Measurements from ENCODE around the gene ANGPTL1.

Gene ANGPTL1

DNA sequence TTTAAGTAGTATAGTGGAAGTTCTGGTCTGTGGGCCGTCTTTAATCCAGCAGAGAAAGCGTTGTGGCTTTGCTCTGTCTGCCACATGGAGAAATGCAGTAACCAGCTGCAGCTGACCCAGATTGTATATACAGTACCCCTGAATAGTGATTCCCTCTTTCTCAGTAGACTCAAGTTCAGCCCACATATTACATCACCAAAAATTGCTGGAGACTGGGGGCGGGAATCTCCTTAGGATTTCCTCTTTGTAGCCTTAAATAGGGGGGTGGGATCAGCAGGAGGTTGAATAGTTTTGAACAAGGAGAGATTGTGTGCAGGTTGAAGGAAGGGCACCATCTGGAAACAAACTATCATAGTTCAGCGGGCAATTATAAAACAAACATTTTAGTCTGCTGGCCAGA is at the start of gene ANGPTL1:
TSS of gene ANGPTL1 (minus strand) at position 134 of the 400 bp plus-strand sequence. CDS start 5,301 bp downstream, outside the sequence.
- no peak for DNase-seq (ENCODE audit: low spot score)

DNA sequence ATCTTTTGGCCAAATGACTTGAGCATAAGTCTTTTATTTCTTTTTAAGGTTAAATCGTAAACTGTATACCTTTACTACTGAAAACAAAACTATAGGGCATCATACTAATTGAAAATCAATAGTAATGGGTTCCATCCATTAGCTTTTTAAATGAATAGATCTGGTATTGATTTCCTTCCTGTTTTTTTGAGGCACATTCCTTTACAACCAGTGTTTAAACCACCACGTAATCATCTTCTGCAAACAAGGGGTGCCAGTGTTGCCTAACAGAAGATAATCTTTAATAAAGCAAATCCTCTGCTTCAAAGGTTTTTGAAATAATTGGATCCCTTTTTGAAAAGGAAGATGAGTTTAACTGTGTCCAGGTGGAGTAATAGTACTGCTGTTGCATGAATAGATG is 48.7 kb upstream of the ANGPTL1 start:
- no peak for DNase-seq (ENCODE audit: low spot score)

DNA sequence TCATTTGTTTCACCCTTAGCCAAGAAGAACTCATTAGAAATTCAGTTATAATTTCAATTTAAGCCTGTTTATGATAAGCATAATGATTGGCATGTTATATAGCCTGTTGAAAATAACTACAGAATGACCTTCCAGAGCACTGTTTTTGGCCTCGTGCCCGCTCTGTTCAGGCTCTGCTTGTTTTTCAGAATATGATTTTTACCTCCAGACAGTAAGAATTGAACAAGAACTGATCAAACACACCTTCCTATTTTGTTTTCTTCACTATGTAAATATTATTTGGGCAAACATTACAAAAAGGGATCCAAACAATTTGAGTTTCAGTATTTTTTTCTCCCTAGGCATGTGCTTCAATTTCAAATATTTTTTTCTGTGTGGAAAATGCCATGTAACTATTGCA is 48.1 kb upstream of the ANGPTL1 start:
- DNase-seq (ENCODE audit: low spot score), result no peak

DNA sequence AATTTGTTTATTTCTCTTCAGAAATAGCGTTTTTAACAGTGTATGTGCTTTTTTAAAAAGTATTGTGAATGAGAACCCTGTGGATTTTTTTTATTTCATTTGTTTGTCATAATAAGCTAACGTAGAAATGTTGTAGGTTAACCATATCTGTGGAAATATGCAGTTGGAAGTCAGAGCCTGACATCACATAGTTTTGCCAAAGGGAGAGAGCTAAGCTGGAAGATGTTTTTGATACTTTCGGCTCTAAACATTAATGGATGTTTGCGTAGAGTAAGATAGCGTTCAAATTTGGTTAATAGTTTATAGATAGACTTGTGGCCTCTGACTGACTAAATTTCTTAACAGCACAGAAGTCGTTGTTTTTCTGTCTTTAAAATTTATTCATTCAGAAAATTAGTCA is 47.4 kb upstream of the ANGPTL1 start:
- DNase-seq (ENCODE audit: low spot score), result no peak

DNA sequence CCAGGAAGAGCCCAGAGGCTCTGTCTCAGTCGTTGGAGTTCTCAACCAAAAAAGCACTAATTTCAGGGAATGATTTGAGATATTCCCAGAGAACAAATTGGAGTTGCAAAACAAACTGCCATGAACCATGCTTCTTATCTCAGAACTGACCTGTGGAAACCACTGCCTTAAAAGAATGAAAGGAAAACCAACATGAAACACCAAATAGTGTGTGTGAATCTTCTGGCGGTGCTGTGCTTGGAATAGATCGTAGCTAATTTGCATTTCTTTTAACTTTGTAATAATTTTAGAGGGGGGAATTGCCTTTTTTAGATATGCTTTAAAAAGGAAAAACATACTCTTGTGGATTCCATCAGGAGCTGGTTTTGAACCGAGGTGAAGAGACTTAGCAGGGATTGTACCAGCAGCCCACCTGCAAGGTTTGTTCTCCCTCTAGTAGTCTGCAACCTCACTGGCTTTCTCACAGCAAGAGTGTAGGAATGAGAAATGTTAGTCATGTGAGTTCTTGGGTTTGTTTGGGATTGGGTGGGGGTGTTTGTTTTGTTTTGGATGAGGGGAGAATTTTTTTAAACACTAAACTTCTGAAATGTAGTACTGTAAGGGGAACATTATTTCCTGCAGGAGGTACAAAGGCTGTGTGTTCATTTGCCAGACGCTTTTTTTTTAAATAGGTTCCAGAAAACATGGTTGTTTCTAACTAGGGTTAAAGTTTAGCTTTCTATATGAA is 45.7 kb upstream of the ANGPTL1 start:
- DNase-seq (ENCODE audit: low spot score), result no peak

GRCh38 chr1:178912597-178912996 is 41.7 kb upstream of the ANGPTL1 start:
- DNase-seq (ENCODE audit: low spot score), result no peak

DNA sequence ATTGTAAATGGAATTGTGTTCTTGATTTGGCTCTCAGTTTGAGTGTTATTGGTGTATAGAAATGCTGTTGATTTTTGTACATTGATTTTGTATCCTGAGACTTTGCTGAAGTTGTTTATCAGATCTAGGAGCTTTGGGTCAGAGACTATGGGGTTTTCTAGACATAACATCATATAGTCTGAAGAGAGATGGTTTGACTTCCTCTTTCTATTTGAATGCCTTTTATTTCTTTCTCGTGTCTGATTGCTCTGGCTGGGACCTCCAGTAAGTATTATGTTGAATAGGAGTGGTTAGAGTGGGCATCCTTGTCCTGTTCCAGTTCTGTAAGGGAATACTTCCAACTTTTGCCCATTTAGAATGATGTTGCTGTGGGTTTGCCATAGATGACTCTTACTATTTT is 39.1 kb upstream of the ANGPTL1 start:
- no peak for DNase-seq (ENCODE audit: low spot score)

DNA sequence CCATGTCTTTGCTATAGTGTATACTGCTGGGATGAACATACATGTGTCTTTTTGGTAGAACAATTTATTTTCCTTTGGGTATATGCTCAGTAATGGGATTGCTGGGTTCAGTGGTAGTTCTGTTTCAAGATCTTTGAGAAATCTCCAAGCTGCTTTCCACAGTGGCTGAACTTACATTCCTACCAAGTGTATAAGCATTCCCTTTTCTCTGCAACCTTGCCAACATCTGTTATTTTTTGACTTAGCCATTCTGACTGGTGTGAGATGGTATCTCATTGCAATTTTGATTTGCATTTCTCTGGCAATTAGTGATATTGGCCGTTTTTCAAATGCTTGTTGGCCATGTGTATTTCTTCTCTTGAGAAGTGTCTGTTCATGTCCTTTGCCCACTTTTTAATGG is 37.5 kb upstream of the ANGPTL1 start:
- DNase-seq (ENCODE audit: low spot score), result no peak

DNA sequence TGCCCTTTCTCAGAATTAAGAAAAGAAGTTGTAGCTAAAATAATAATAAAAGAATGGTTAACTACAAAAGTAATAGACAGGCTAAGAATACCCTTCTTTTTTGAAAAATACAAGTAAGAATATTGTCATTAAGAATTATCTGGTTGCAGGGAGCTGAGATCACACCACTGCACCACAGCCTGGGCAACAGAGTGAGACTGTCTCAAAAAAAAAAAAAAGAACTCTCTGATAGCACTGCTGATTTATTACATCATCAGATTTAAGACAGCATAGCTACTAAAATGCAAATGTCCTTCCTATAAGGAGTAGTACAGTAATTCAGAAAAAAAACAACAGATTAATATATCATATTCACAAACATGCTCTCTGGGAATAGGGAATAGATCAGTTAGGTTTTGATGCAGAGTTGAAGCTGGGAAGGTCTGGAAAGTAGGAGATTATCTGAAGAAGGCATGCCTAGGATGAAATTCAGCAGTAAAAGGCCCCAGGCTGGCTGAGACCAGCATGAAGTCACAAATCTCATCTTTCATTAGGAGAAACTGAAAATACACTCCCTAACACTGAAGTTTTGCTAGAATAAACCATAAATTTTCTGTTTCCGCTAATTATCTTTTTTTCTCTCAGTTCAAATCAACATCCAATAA is 30.7 kb upstream of the ANGPTL1 start:
- DNase-seq (ENCODE audit: low spot score), result no peak

GRCh38 chr1:178899402-178899801 is 28.5 kb upstream of the ANGPTL1 start:
- DNase-seq (ENCODE audit: low spot score), result no peak

DNA sequence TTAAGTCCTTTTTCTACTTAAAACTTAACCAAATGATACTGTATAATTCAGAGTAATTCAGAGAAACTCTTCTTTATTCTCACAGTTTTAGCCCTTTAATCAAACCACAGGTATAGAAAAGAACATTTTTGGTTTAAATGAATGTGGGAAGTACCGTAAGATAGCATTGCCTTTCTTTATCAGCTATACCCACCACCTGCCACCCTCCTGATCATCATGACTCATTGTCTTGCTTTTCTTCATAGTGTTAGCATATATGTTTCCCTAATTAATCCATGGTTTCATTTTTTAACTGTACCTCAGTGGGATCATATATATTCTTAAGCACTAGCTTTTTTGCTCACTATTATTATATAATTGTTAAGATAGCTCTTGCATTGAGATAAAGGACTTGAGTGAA is 27.5 kb upstream of the ANGPTL1 start:
- no peak for DNase-seq (ENCODE audit: low spot score)

- no peak for DNase-seq (ENCODE audit: low spot score)
Observed at GRCh38 chr1:178895928-178896327, 25.1 kb upstream of the ANGPTL1 start.

DNA sequence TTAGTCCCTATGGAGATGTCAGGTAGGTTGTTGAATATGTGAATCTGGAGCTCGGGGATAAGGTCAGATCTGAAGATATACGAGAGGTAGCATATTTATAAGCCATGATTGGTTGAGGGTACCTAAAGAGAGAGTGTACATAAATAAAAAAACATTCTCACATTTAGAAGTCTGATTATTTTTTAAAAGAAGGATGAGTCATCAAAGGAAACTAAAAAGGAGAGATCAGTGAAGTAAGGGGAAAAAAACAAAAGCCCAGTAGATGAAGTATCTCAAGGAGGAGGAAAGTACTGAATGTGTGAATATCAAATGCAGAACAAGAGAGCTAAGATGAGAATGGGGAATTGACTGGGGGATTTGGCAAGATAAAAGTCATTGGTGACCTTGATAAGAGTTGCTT is 15.7 kb upstream of the ANGPTL1 start:
- DNase-seq (ENCODE audit: low spot score), result no peak

DNA sequence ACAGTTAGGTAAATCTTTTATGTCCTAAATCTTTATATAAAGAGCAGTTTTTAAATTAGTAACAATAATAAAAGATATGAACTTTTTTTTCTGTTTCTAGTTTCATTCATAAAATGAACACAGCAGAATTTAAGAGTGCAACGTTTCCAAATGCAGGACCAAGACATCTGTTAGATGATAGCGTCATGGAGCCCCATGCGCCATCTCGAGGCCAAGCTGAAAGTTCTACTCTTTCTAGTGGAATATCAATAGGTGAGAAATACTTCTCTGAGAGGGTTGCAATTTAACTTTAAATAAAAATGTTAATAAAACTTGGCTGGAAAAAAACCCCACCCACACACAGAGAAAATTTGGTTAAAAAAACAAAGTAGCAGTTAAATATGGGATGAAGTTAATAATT is 15.0 kb upstream of the ANGPTL1 start:
- no peak for DNase-seq (ENCODE audit: low spot score)

GRCh38 chr1:178881950-178882349 is 11.1 kb upstream of the ANGPTL1 start:
- DNase-seq (ENCODE audit: low spot score), result no peak

DNA sequence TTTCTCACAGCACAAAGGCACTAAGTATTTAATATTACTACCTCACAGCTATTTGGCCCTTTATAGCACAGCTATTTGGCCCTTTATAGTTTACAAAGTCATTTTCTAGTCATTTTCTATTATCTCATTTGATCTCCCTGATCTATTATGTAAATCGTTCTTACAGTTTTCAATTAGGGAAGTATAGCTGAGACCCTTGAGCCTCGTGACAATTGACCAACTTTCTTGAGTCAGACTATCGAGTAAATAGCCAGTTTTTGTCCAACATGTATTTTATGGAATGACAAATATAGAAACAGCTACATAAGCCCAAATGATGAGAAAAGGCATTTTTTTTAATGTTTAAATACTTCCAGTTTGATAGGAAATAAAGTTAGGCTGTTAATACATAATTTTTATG is 7.0 kb upstream of the ANGPTL1 start:
- DNase-seq (ENCODE audit: low spot score), result no peak

DNA sequence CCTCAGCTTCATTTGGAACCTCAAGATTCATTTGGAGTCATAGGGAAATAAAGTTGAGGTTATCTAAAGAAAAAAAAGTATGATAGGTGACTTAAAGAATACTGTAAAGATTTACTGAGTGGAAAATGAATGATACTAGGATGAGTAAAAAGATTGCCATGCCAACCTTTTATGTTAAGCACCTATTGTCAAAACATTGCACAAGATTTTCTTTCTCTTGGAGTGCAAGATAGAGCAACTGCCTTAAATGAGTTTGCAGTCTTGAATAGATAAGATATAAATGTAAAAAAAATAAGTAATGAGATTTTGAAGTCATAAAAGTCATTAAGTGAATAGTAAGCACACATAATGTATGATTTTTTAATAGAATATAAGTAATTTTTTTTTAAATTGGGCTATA is 5.1 kb upstream of the ANGPTL1 start:
- no peak for DNase-seq (ENCODE audit: low spot score)

DNA sequence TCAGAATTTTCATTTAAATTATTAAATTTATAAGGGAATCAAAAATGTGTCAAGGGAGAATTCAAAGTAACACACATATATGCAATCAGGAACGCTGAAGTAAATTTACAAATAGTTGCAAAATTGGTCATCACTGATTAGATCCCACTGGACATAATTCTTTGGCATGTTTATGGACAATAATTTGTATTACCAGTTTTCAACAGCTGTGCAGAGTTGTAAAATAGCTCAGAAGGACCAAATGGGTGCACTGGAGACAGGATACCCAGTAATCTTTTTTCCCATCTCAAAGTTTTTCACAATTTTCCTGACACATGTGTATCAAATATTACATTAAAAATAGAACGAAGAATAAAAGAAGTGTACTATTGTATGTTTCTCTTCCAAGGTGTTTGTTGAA is 4.1 kb upstream of the ANGPTL1 start:
- no peak for DNase-seq (ENCODE audit: low spot score)

DNA sequence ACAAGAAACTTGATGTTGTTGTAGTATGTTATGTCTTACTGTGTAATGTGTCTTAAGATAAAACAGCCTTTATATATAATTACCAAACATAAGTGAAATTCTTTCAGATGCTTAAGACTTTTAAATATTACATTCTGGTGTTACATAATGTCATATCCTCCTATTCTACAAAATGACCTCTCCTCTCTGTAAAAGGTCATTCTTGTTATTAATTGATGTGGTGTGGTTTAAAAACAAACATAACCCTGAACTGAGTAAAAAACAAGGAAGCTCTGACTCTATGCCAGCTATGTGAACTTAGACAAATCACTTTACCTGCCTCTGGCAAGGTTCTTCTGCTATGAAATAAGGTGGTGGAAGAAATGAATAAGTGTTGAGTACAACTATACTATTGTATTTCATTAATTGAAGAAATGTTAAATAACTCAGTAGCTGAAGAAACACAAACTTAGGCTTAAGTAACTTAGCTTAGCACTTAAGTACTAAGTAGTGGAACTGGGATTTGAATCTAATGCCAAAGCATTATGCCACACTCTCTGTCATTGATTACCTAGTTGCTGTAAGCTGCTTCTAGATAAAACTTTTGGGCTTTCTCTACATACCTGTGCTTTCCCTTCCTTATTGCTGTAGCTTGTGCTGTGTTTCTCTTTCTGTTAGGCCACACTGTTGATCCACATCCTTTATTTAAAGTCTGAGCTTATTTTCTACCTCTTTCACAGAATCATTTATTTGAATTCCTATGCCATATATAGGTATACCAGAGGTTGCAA is 859 bp upstream of the ANGPTL1 start:
- DNase-seq (ENCODE audit: low spot score), result no peak

- no peak for DNase-seq (ENCODE audit: low spot score)
Observed at GRCh38 chr1:178870221-178870620, 656 bp downstream of the ANGPTL1 start.

DNA sequence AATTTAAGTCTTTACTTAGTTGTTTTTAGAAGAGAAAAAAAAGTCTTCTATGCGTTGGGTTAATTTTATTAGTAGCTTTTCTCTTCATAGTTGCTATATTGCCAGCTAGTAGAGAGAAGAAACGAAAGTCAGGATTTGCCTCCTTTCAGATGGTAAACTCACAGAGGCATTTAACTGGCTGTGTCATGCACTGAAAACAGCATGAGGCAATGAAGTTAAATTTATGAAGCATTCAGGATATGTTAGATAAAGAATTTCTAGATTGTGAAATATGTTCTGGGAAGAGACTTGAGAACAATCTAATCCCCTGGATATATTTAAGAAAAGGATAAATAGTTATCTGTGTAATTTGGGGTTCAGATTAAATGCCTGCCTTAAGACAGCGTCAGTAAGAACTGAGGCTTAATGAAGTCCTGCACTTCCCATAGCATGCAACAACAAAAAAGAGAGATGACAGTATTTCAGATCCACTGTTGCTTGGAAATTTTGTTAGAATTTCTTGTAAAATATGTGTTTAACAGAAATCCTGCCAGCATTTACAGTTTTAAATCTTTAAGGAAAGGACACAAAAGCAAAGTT is 1.7 kb downstream of the ANGPTL1 start:
- no peak for DNase-seq (ENCODE audit: low spot score)

DNA sequence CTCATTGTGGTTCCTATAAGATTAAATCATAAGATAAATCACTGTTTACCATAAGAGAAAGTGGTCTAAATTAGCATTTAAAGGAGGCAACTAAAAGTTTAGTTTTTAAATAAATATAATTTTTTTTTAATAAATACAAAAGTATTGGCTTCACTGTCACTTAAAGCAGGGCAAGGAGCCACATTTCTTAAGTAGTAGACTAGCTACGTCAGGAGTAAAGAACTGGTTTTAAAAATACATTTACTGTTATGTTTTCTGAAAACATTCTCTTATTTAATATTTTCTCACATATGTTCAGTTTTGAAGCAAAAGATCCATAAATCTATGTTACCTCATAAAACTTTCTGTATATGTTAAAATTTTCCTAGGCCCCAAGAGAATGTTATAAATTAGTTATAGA is 2.2 kb downstream of the ANGPTL1 start:
- DNase-seq (ENCODE audit: low spot score), result no peak

DNA sequence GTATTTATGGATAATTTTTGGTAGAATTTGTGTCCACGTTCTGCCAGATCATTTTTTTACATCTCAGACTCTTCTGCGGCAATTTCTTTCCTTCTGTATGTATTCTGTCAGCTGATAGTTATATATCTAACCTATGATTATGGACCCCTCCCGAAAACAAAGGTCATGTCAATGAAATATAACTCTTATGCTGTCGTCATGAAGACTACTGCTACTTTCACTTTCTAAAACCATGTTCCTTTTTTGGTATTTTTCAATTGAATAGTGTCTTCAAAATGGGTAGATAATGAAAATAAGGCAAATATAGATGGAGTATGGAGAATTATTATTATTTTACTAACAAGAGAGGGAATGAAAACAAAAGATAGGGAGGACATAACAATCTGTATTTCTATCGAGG is 3.2 kb downstream of the ANGPTL1 start:
- no peak for DNase-seq (ENCODE audit: low spot score)

Measured in kidney capillary endothelial cell (primary cell).